Pancreas (tissue), 10 donors: ENCODE results near the gene MAP7D3. TPM values are rescaled to one million over a fixed set of nuclear protein-coding genes. Genes with fewer than 3 reads are reported as not detected.

Source experiments
- ATAC-seq, 4 donors: fragments of 200-7000 bp; cut with Tn5 transposase; one replicate each; pipeline versions ENCODE4 v1.8.0 to v1.9.1; 2020; ENCODE audit warnings: mild to moderate bottlenecking in 4 of 4, moderate library complexity in 4 of 4
- DNase-seq, 6 donors: peaks; one replicate each; pipeline ENCODE4 v3.0.0-alpha.2; 2020
- FAIRE-seq: peaks from 2 replicates; lab custom pipeline; 2012; peaks lifted over from hg19 to GRCh38; lab: Jason Lieb, UNC
- H3K27ac ChIP-seq, 4 donors: fragments of 200-600 bp; sonication (generic); 1 replicate in 3 of 4; 2 replicates in 1 of 4; pipeline versions ENCODE4 v1.5.0 to v1.8.0; 2020
- H3K27me3 ChIP-seq, 4 donors: fragments of 200-600 bp; one replicate each; pipeline ENCODE4 v1.8.0; 2021
- H3K36me3 ChIP-seq, 3 donors: fragments of 200-600 bp; sonication (generic) in 1 of 3; one replicate each; pipeline versions ENCODE4 v1.5.0 to v1.8.0; 2020 to 2021
- H3K4me1 ChIP-seq, 3 donors: fragments of 200-600 bp; one replicate each; pipeline ENCODE4 v1.8.0; 2021
- H3K4me3 ChIP-seq, 4 donors: fragments of 200-600 bp; sonication (generic) in 2 of 4; one replicate each; pipeline versions ENCODE4 v1.5.0 to v1.8.0; 2020 to 2021
- H3K9me3 ChIP-seq, 4 donors: fragments of 200-600 bp; one replicate each; pipeline ENCODE4 v1.8.0; 2021
- WGBS, 2 donors: extraction: QIAGEN DNeasy Blood & Tissue Kit; methylation state at CpG; one replicate each; pipeline ENCODE4 v1.1.7; 2013; 5-methylcytosine and 5-hydroxymethylcytosine counted together
- intact Hi-C, 3 donors: fragments of 100-400 bp; cut with DNase I; formaldehyde crosslinking; loops; one replicate each; pipeline versions ENCODE4 v1.11.1 to v1.14.2; 2022
- polyA plus RNA-seq, 2 donors: library from polyadenylated mRNA; stranded (reverse); fragments of 200-250 nt; gene quantifications; one replicate each; pipeline ENCODE4 v1.2.3, GENCODE V29; 2013
- total RNA-seq, 6 donors: library from RNA; stranded (reverse); fragmentation: NEBNext Ultra II Directional in 4 of 6; extraction: Animal tissue kit (Norgen Biotek cat#: 25700) in 4 of 6; gene quantifications; one replicate each; pipeline versions ENCODE4 v1.2.1 to v1.2.4, GENCODE V29; 2021 to 2023
- TF ChIP-seq, protein P1 (sequence below), 4 donors: fragments of 200-600 bp; sonication (generic) in 3 of 4; IDR thresholded peaks; one replicate each; pipeline versions ENCODE4 v1.5.0 to v1.8.0; 2021; ENCODE audit warnings: antibody characterized with exemption in 4 of 4
- donor health status: healthy with polysubstance abuse.
- donor health status: DM: no; HTN: no; CAD: no; lungs with moderate emphysema.
- donor health status: DM: no; HTN: no; CAD: no.
- donor health status: control.
- donor health status: control.
- donor health status: Bipolar disorder and iron deficiency.
- donor health status: DM: yes; HTN: yes; CAD: no.
- donor health status: DM: no; HTN: no; CAD: no.
- donor health status: DM: no; HTN: no; CAD: no.
- donor health status: DM: yes; HTN: yes; CAD: no.

Gene MAP7D3
- total and polyA plus RNA-seq, 8 donors: 1.1 to 3.6 (median 2.2) TPM

DNA sequence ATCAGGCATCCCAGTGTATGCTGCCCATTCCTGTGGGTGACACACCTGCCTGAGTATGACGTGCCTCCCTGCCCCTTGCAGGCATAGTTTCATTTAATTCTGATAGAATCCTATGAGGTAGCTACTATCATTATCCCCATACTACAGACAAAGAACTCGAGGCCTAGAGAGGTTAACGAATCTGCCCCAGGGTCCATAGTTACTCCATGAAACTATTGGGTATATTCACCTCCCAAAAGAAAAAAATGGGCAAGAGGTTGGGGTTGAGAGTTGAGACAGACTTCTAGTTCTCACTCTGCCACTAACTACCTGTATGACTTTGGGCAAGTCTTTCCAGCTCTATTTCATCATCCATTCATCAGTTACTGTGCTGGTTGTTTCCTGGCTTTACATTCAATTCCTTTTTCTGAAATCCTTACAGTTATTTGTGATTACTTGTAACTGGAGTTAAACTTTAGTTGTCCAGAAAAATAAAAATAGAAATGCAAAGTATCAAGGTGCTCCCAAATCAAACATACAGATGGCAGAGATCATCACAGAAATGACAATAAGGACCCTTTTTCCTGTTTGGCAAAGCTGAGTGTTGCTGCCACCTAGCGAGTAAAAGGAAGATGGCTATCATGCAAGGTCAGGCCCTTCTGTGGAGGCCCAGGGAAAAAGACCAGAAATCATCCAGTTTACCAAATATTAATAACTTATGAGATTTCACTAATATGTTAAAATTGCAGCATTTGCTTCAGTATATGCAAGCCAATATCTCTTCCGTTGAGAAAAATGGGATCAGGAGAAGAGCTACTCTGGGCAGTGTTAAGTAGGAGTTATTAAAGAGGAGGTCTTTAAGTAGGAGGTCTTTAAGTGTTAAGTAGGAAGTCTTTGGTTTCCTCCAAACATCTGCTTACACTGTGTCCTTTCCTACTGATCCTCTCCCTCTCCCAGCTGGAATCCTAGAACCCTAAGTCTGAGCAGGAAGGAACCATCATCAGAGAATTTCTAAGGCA lies 17.1 kb upstream of the MAP7D3 start:
- WGBS, 2 donors: 41 to 42% methylated on average over 5 of the region's 5 CpGs
- Histone ChIP-seq H3K36me3 (no peaks in the 10 kb centered on the region), H3K27me3 (peaks cover 0 to 9% (median 0%) of the 10 kb centered on the region in 4 donors), H3K9me3 (no peaks in the 10 kb centered on the region), H3K4me3 (no peak overlapping the region), H3K4me1 (no peaks in the 10 kb centered on the region), H3K27ac (no peak overlapping the region)
- FAIRE-seq: peak; percentile 78
- TF ChIP-seq, protein P1, sequence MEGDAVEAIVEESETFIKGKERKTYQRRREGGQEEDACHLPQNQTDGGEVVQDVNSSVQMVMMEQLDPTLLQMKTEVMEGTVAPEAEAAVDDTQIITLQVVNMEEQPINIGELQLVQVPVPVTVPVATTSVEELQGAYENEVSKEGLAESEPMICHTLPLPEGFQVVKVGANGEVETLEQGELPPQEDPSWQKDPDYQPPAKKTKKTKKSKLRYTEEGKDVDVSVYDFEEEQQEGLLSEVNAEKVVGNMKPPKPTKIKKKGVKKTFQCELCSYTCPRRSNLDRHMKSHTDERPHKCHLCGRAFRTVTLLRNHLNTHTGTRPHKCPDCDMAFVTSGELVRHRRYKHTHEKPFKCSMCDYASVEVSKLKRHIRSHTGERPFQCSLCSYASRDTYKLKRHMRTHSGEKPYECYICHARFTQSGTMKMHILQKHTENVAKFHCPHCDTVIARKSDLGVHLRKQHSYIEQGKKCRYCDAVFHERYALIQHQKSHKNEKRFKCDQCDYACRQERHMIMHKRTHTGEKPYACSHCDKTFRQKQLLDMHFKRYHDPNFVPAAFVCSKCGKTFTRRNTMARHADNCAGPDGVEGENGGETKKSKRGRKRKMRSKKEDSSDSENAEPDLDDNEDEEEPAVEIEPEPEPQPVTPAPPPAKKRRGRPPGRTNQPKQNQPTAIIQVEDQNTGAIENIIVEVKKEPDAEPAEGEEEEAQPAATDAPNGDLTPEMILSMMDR (IDR thresholded peaks at IDR 0.05): peak; percentile 58 to 75 (median 70)
- ATAC-seq: peak in 3 of 4 donors; percentile 72 to 81 (median 78)
- intact Hi-C loops: no loop called here
- peak in 2 of 6 donors; percentile 6 to 37 for DNase-seq

- H3K9me3 ChIP-seq: no peaks in the 10 kb centered on the region
- H3K27me3 ChIP-seq: peaks cover 0 to 5% (median 0%) of the 10 kb centered on the region in 4 donors
- FAIRE-seq: no peak
- H3K4me1 ChIP-seq: no peaks in the 10 kb centered on the region
- no peaks in the 10 kb centered on the region for H3K36me3 ChIP-seq
- ATAC-seq: no peak
- WGBS, 2 donors: 71 to 93% methylated on average over 1 of the region's 1 CpG
- H3K4me3 ChIP-seq: no peak overlapping the region
- H3K27ac ChIP-seq: no peak overlapping the region
- no peak for DNase-seq
- TF ChIP-seq, protein P1 (IDR thresholded peaks at IDR 0.05): no peak
- intact Hi-C loops: no loop called here
Measured at GRCh38 chrX:136266828-136267227, 15.6 kb upstream of the MAP7D3 start.

GRCh38 chrX:136262812-136263315 lies 11.7 kb upstream of the MAP7D3 start:
- Histone ChIP-seq H3K27me3 (peaks cover 0 to 9% (median 0%) of the 10 kb centered on the region in 4 donors), H3K4me1 (no peaks in the 10 kb centered on the region), H3K9me3 (no peaks in the 10 kb centered on the region), H3K36me3 (no peaks in the 10 kb centered on the region), H3K4me3 (no peak overlapping the region), H3K27ac (no peak overlapping the region)
- FAIRE-seq (no peak), ATAC-seq (no peak), DNase-seq (no peak)
- 49 to 50% methylated on average over 7 of the region's 7 CpGs for WGBS, 2 donors
- intact Hi-C loops: no loop called here
- TF ChIP-seq, protein P1 (IDR thresholded peaks at IDR 0.05): no peak

GRCh38 chrX:136262243-136262642 lies 11.0 kb upstream of the MAP7D3 start:
- no peaks in the 10 kb centered on the region for H3K9me3 ChIP-seq
- FAIRE-seq (no peak), ATAC-seq (no peak), DNase-seq (no peak)
- intact Hi-C loops: no loop called here
- no peak overlapping the region for H3K27ac ChIP-seq
- no peak overlapping the region for H3K4me3 ChIP-seq
- H3K36me3 ChIP-seq: no peaks in the 10 kb centered on the region
- no peaks in the 10 kb centered on the region for H3K4me1 ChIP-seq
- WGBS, 2 donors: 64 to 68% methylated on average over 5 of the region's 5 CpGs
- TF ChIP-seq, protein P1 (IDR thresholded peaks at IDR 0.05): no peak
- H3K27me3 ChIP-seq: peaks cover 0 to 9% (median 0%) of the 10 kb centered on the region in 4 donors
